ENCODE data around the gene AKT1. TPM values are rescaled to one million over a fixed set of nuclear protein-coding genes. Genes with fewer than 3 reads are reported as not detected.

AKT1 gene
- total RNA-seq, 2 experiments from 2014 or later, result 116 to 121 TPM

GRCh38 chr14:104794631-104794992, 936 bp downstream of the AKT1 start:
- H3K36me3 Mint-ChIP-seq (ENCODE audit: low read depth), result no peaks in the 10 kb centered on the region
- no peaks in the 10 kb centered on the region for H3K27me3 Mint-ChIP-seq
- POLR2A ChIA-PET, result interaction anchor here (1.1 to 1.7 kb wide), 2 partner anchors 10 to 32 kb away, joined by 3 to 5 read pairs; no protein-coding TSS in a partner anchor
- DNase-seq (no peak), ATAC-seq (peak; percentile 7)
- H3K27ac Mint-ChIP-seq, result peak overlapping the region; percentile 81
- H3K4me3 Mint-ChIP-seq, result peak overlapping the region; percentile 89
- H3K4me1 Mint-ChIP-seq (ENCODE audit: low read depth), result peaks cover 29% of the 10 kb centered on the region
- CTCF ChIA-PET, result interaction anchor here (0.6 to 1.8 kb wide), 5 partner anchors 24 to 37 kb away, joined by 3 to 6 read pairs (median 4); no protein-coding TSS in a partner anchor
- TF ChIP-seq CTCF (IDR thresholded peaks at IDR 0.05), result no peak
- intact Hi-C loops (cut with micrococcal nuclease), result no loop called here
- H3K9me3 Mint-ChIP-seq, result no peaks in the 10 kb centered on the region

GRCh38 chr14:104794099-104794498, 1.4 kb downstream of the AKT1 start:
- TF ChIP-seq CTCF (IDR thresholded peaks at IDR 0.05), result no peak
- Mint-ChIP-seq H3K9me3 (no peaks in the 10 kb centered on the region), H3K27me3 (no peaks in the 10 kb centered on the region), H3K27ac (peak overlapping the region; percentile 81), H3K4me3 (peak overlapping the region; percentile 89), H3K4me1 (ENCODE audit: low read depth) (peaks cover 29% of the 10 kb centered on the region), H3K36me3 (ENCODE audit: low read depth) (no peaks in the 10 kb centered on the region)
- ATAC-seq (peak; percentile 57), DNase-seq (peak; percentile 77)
- ChIA-PET CTCF (interaction anchor here (1.2 to 1.8 kb wide), 3 partner anchors 25 to 32 kb away, joined by 3 to 6 read pairs (median 4); no protein-coding TSS in a partner anchor), POLR2A (interaction anchor here (1.1 to 1.7 kb wide), 2 partner anchors 10 to 32 kb away, joined by 3 to 5 read pairs; no protein-coding TSS in a partner anchor)
- intact Hi-C loops (cut with micrococcal nuclease), result no loop called here

- peaks cover 29% of the 10 kb centered on the region for H3K4me1 Mint-ChIP-seq (ENCODE audit: low read depth)
- no peak for TF ChIP-seq CTCF (IDR thresholded peaks at IDR 0.05)
- H3K4me3 Mint-ChIP-seq, result peak overlapping the region; percentile 89
- no peaks in the 10 kb centered on the region for H3K27me3 Mint-ChIP-seq
- no peaks in the 10 kb centered on the region for H3K9me3 Mint-ChIP-seq
- intact Hi-C loops (cut with micrococcal nuclease), result no loop called here
- no peaks in the 10 kb centered on the region for H3K36me3 Mint-ChIP-seq (ENCODE audit: low read depth)
- CTCF ChIA-PET, result interaction anchor here (1.8 kb wide), 1 partner anchor 25 kb away, joined by 6 read pairs; no protein-coding TSS in a partner anchor
- peak overlapping the region; percentile 81 for H3K27ac Mint-ChIP-seq
- no peak for ATAC-seq
- POLR2A ChIA-PET, result interaction anchor here (1.7 kb wide), 1 partner anchor 9 kb away, joined by 5 read pairs; no protein-coding TSS in a partner anchor
- no peak for DNase-seq
These were observed 1.9 kb downstream of the AKT1 start for GRCh38 chr14:104793703-104793959.

DNA sequence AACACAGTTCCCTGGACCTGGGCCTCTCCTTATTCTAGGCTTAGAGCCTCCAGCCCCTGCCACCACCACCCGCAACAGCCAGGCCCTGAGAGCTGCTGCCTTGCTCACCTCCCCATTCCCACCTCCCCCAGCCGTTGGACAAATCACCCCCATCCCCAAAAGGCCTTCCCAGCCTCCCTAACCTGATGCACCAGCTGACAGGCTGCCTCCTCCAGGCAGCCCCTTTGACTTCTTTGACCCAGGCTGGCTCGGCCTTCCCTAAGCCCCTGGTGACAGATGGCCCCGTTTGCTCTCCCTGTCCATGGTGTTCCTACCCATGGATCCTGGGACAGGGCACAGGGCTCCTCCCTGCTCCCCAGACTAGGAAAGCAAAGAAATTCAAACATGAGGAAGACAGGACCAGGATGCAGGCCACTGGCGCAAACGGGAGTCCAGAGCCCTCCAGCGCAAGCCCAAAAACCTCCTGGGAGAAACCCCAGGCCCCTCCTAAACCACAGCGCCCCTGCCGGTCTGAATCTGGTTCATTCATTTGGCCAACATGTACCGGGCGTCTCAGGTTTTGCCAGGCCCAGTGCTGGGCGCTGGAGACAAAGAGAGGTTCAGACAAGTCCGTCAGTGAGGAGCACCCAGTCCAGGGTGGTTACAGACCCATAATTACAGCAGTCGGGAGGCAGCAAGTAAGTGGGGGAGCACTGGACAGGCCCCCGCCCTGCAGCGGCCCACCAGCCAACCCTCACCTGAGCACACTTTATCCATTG, 2.4 kb downstream of the AKT1 start:
- Mint-ChIP-seq H3K9me3 (no peaks in the 10 kb centered on the region), H3K4me3 (peak overlapping the region; percentile 89), H3K27me3 (no peaks in the 10 kb centered on the region), H3K27ac (no peak overlapping the region), H3K4me1 (ENCODE audit: low read depth) (peaks cover 29% of the 10 kb centered on the region), H3K36me3 (ENCODE audit: low read depth) (no peaks in the 10 kb centered on the region)
- POLR2A ChIA-PET, result interaction anchor here (0.5 to 1.7 kb wide), 2 partner anchors 9 to 28 kb away, joined by 3 to 5 read pairs; no protein-coding TSS in a partner anchor
- no peak for ATAC-seq
- intact Hi-C loops (cut with micrococcal nuclease), result no loop called here
- DNase-seq, result no peak
- CTCF ChIA-PET, result interaction anchor here (1.0 to 1.8 kb wide), 2 partner anchors 24 kb away, joined by 4 to 6 read pairs; no protein-coding TSS in a partner anchor
- no peak for TF ChIP-seq CTCF (IDR thresholded peaks at IDR 0.05)
